ENCODE measurements around the gene CRTAC1.
A peak's percentile ranks its signal among the peaks of the same experiment; 100 is the strongest.

Gene CRTAC1

GRCh38 chr10:97922022-97922758, 108.2 kb downstream of the CRTAC1 start:
- peak; percentile 48 for DNase-seq

GRCh38 chr10:97921581-97922021, 108.8 kb downstream of the CRTAC1 start:
- DNase-seq = no peak

GRCh38 chr10:97920865-97921264, 109.6 kb downstream of the CRTAC1 start:
- DNase-seq = no peak

- no peak for DNase-seq
Measured at GRCh38 chr10:97919012-97919411, 111.4 kb downstream of the CRTAC1 start.

GRCh38 chr10:97916586-97916985, 113.8 kb downstream of the CRTAC1 start:
- peak; percentile 57 for DNase-seq

GRCh38 chr10:97915346-97916131, 114.9 kb downstream of the CRTAC1 start:
- DNase-seq = peak; percentile 79

GRCh38 chr10:97914837-97915211, 115.6 kb downstream of the CRTAC1 start:
- DNase-seq = peak; percentile 40

- no peak for DNase-seq
Measured at GRCh38 chr10:97914171-97914836, 116.1 kb downstream of the CRTAC1 start.

GRCh38 chr10:97913614-97914013, 116.8 kb downstream of the CRTAC1 start:
- no peak for DNase-seq

GRCh38 chr10:97913193-97913592, 117.2 kb downstream of the CRTAC1 start:
- no peak for DNase-seq

- no peak for DNase-seq
Measured at GRCh38 chr10:97911217-97911616, 119.2 kb downstream of the CRTAC1 start.

- DNase-seq = no peak
Measured at GRCh38 chr10:97910661-97911060, 119.8 kb downstream of the CRTAC1 start.

GRCh38 chr10:97907830-97908229, 122.6 kb downstream of the CRTAC1 start:
- no peak for DNase-seq

- DNase-seq = no peak
Measured at GRCh38 chr10:97907211-97907610, 123.2 kb downstream of the CRTAC1 start.

GRCh38 chr10:97905276-97905675, 125.1 kb downstream of the CRTAC1 start:
- DNase-seq = no peak

- DNase-seq = no peak
Measured at GRCh38 chr10:97904576-97904975, 125.8 kb downstream of the CRTAC1 start.

GRCh38 chr10:97904018-97904381, 126.4 kb downstream of the CRTAC1 start:
- DNase-seq = peak; percentile 77

- DNase-seq = peak; percentile 95
Measured at GRCh38 chr10:97903128-97904017, 127.0 kb downstream of the CRTAC1 start.

GRCh38 chr10:97901381-97901780, 129.0 kb downstream of the CRTAC1 start:
- no peak for DNase-seq

- no peak for DNase-seq
Measured at GRCh38 chr10:97898429-97898828, 132.0 kb downstream of the CRTAC1 start.

GRCh38 chr10:97896756-97897358, 133.6 kb downstream of the CRTAC1 start:
- DNase-seq = no peak

- no peak for DNase-seq
Measured at GRCh38 chr10:97895915-97896314, 134.5 kb downstream of the CRTAC1 start.

Measured in NCI-H1694 treated with DMSO at 0.1 percent for 48 hours (cell line).